NCI-H1105 (cell line): Measurements from ENCODE around the gene ATP2B2.
A peak's percentile ranks its signal among the peaks of the same experiment; 100 is the strongest.

ENCODE experiments used
- DNase-seq: peaks from one replicate; lab custom pipeline; 2025; lab: John Stamatoyannopoulos, UW

ATP2B2 gene

DNA sequence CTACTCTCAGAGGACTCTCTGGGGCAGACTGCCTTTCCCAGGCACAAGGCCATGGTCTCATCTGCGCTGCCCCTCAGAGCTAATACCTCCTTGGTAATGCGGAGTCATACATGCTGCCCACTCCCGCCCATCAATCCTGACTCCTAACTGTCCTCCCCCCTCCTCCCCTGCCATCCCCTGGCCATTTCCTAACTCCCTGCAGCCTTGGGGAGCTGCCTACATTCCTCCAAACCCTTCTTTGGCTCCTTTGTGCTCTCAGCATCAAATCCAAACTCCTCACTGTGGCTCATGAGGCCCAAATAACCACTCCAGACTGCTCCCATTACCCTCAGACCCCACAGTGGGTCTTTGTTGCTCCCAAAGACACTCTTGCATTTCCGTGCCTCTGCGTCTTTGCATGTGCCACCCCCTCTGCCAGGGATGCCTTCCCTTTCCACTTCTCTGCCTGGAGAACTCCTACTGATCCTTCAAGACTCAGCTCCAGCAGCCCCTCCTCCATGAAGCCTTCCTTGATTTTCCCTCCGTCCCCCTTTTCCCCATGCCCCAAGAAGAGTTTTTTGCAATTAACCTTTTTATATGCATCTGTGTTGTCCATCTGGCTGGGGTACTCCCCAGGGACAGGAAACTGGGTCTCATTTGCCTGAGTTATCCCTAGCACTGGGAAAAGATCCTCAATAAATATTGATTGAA, 5.5 kb upstream of the ATP2B2 start:
- no peak for DNase-seq

DNA sequence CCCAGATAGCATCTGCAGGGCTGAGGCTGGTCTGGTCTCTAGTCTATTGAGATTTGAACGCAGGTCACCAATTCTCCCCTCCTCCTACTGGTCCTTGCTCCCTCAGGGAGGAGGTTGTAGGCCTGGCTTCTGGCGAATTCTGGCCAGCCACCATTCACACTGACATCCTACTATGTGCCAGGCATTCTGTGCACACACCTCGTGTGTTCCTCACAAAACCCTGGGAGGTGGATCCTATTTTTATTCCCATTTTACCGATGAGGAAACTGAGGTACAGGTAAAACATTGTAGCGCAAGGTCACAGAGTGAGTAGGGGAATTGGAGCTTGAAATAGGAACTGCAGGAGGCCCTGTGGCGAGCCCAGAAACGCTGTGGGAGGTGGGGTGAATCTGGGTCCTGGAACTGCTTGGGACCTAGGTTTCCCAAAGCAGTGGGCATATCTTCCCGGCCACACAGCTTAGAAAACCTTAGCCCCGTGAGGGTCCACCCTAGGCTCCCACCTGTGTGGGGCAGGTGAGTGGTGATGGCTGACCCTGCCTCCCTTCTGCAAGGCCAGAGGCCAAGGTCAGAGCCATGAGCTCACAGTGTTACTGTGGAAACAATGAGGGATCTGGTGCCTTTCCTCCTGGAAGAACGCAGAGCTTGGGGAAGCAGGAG, 4.8 kb upstream of the ATP2B2 start:
- no peak for DNase-seq

DNA sequence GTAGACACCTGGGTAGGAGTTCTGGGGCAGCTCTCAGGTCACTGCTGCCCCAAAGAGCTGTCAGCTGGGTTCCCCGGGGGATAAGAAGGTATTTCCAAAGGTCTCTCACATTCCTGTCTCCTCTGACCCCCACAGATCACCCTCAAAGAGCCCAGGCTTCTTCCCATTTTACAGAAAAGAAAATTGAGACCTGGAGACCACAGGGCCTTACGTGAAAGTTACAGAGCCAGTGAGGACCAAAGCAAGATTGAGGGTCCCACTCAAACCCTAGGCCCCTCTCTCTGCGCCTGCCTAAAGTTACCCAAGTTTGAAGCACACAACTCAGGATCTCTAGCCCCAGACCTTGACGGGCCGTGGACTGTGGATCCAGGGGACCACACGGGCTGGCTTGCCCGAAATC, 3.9 kb upstream of the ATP2B2 start:
- no peak for DNase-seq

DNA sequence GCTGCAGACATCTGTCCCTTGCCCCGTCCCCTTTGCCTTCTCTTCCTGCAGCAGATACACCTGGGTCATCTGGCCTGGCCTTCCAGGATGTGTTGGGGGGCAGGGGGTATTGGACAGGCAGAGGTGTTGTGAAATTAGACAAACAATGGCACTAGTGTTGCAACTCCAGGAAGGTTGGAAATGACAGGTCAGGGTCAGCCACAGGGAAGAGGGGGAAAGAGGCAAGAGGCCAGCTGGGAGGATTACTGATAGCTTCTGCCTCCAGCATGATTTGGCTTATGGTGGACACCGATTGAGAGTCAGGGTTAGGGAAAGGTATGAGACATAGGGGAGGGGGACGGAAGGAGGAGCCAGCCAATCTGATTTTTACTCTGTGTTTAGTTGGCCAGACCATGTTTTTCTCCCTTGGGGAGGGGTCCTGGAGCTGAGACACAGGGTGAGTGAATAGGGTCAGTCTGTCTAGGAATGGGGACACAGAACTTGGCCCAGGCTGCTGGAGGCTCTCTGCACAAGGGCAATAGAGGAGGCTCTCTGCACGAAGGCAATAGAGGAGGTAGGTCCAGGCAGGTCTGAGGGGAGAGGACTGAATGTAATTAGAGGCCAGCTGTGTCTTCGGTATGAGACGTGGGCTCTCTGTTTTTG, 3.4 kb upstream of the ATP2B2 start:
- no peak for DNase-seq

DNA sequence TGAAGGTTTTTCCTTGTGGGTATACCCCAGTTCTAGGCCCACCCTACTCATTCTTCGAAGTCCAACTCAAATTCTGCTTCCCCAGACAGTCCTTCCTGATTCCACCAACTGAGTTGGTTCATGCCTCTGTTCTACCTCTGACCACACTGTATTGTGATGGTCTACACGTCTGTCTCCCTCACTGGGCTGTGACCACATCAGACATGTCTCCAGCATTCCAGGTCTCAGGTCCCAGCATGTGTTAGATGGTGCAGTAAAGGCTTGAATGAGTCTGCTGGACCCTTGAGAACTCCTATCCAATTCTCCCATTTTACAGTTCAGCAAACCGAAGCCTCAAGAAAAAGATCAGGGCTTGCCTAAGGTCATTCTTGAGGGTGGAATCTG, 2.8 kb upstream of the ATP2B2 start:
- DNase-seq = no peak

DNA sequence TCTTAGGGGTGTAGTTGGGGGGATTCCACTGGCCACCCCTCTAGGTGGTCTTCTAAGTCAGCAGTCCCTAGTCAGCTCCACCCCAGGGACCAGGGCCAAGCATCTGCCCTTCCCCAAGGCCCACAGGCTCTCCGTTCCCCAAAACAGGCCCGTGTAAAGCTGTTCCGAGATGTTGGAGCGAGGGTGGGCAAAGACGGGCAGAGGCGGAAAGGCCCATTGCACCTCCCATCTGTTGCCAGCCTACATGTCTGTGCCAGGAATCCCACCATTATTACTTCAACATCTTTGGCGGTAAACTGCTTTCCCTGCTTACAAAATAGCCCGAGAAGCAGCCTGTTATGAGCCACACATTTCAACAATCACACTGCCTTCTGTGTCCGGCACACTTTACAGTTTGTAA, 1.9 kb upstream of the ATP2B2 start:
- DNase-seq = no peak

DNA sequence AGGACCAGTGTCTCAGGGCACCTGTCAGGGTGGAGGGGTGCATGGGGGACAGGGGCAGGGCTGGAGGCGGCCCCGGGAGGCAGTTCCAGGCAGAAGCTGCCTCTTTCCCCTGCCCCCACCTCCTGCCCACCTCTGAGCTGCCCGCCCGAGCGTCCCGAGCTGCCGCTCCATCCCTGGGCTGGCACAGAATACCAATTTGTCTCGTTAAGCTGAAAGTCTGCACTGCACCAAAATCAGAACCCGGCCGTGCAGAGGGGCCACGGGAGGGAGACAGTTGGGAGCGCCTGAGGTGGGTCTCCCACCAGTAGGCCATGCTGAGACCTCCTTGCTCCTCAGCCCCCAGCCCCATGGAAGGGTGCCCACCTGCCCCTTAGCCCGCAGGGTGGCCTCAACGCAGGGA, 1.3 kb upstream of the ATP2B2 start:
- DNase-seq = no peak

DNA sequence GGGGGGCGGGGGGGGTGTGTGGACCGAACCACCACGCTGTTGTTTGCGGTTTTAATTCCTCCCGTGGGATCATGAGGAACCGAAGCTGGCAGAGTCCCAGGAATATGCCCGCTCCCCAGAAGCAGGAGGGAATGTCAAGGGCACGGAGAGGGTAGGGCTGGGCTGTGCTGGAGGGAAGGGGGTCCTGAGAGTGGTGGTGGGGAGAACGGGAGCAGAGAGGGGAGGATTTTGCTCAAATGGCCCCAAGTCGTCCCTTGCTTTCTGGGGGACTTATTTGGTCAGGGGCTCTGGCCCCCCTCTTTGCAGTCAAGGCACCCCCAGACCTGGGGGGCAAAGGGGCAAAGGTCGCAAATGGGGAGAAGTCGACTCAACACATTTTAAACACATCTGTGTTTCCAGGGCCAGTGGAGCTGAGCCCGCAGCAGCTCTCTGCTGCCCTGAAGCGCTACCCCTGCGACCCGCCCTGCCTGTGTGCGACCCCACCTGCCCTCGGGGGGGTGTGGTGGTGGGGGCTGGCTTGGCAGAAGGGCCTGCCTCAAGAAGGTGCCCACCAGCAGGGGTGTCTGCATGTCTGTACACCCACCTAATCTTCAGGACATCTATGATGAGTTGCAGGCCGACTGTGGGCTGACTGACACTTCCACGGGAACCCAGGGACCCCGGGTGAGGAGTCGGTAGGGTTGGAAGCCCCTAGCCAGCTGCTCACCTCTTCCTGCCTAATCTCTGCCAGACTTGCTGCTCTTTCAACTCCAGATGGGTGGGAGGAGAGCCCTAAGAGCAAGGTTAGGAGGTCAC, 602 bp upstream of the ATP2B2 start:
- peak; percentile 33 for DNase-seq

DNA sequence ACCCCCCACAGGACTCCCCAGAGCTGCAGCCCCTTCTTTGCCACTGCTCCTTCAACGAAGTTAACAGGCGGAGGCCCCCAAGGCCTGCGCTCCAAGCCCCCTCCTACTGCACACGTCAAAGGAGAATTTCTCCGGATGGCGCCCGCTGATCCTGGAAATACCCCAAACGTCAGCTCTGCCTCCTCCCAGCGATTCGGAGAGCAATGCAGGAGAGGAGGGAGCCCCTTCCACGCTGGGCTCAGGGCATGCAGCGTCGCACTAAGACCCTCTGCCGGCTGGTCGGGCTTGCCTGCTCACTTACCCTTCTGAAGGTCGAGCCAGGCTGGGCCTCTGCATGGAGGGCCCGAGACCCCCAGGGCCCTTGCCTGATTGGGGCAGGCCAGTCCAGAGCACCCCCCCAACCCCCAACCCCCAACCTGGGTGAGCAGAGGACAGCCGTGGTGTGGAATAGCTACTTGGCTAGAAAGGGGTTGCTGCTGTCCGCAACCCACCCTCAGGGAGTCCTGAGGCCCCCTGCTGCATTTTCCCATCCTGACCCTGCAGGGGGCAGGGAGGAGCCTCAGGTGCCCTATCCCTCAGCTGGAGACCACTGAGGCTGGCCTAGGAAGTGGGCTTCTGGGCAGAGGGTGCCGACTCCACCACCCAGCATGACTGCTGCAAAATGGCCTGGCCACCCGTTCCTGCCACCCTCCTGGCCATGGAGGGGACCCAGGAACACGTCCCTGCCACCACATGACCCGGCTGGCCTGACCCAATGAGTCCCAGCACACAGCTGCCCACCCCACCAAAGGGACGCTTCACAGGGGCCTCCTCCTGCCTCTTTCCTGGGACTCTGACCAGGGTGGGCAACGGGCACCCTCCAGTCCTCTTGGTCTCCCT, 976 bp downstream of the ATP2B2 start:
- no peak for DNase-seq

DNA sequence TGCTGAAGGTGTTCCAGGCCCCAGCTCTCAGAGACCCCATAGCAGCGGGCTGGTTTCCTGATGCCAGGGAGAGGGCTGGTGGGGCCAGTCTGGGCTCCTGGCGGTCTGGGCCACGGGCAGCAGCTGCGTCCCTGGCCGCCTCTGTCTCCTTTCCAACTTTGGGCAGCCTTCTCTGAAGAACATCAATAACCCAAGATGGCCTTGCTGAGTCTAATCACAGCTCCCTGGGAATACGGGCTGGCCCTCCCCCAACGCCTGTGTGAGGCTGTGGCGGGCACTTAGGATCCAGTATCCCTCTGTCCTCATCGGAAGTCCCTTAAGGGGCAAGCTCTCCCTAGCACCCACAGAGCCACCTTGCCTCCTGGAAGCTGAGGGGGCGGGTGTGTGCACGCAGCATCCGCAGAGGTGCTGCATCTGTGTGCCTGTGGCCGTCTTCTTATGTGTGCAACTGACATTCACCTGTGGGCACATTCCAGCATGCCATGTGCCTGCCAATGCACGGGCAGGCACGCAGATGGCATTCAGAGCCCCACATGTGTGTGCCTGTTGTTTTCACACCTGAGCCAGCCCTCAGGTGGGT, 2.1 kb downstream of the ATP2B2 start:
- DNase-seq = no peak

DNA sequence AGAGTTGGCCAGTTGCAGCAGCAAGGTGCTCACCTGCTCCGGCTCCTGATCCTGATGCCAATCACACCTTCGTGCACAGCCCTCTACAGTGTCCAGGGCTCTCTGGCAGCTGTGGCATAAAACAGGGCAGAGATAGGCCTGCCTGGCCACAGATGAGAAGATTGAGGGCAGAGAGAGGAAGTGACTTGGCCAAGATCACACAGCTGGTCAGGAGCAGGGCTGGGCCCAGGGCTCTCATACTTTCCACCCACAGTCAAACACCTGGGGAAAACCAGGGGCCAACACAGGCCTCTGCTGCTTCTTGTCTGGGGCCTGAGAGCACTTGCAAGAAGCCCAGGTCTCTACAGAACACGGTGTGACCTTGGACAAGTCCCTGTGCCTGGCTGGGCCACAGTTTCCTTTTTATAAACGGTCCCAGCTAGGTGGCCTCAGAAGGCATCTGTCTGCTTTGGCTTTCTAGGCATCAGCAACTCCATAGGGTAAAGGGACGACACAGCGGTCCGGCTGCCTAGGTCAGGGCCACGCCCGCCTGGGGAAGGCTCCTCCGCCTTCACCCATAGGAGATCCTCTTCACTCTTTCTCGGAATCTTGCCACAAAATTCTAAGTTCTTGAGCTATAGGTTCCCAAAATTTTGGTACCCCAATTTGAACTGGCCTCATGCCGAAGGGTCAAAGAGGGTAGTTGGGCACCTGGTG, 3.1 kb downstream of the ATP2B2 start:
- DNase-seq = no peak

DNA sequence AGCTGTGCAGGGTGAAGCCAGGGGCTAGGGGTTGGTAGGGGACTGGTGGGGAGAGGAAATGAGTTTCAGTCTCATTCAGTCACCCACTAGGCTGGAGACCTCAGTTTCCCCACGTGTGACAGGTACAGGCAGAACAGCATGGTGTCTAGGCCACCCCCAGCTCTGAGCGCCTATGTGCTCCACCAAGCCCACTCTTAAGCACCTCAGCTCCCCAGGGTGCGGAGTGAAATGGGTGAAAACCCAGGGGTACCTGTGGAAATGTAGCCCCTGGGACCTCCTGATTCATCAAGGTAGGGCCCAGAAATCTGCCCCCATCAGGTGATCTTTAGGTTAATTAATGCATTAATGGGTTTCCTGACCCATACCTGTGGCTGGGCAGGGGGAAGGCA, 3.7 kb downstream of the ATP2B2 start:
- no peak for DNase-seq

DNA sequence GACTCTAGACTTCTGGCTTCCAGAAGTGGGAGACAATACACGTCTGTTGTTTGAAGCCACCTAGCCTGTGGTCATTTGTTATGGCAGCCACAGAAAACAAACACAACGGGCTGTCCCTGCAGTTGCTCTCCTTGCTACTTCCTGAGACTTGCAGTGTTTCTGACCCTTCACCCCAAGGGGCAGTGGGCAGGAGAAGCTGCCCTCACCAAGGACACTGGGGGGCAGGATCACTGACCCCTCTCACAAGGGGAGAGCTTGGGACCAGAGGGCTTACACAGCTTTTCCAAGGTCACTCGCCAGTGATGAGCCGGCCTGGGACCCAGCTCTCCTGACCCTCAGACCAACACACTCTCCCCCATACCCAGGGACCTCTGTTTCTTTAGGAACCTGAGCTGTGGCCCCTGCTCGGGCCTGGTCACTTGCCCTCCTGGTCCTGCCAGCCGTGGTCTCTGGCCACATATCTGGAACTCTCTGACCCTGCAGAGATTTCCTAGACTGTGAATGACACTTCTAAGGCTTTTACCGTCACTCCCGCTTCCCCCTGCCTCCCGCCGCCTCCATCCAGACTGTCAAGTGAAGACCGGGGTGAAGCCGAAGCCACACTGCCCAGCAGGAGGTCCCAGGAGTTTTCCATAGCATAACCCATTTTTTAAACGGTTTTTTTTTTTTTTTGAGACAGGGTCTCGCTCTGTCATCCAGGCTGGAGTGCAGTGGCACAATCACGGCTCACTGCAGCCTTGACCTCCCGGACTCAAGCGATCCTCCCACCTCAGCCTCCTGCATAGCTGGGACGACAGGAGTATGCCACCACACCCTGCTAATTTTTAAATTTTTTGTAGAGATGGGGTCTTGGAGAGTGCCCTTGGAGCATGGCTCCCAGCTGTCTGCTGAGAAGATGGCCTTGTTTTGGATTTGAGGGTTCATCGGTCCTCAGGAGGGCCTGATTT, 4.4 kb downstream of the ATP2B2 start:
- no peak for DNase-seq

DNA sequence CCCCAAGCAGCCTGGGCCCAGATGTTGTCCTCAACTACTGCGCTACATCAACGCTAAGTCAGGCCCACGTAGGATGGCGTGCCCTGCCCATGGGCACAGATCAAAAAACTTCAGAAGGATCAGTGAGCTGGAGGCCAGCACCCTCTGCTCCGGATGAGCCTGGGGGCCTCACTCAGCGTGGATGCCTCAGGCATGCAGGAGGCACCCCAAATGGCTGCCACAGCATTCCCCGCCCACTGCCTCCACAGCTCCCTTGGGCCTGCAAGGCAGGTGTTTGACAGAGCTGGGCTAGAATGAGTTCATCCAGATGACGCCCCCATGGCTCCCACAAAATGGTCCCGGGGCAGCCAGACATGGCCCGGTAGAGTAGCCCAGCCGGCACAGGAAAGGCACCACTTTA, 7.1 kb downstream of the ATP2B2 start:
- DNase-seq = no peak

DNA sequence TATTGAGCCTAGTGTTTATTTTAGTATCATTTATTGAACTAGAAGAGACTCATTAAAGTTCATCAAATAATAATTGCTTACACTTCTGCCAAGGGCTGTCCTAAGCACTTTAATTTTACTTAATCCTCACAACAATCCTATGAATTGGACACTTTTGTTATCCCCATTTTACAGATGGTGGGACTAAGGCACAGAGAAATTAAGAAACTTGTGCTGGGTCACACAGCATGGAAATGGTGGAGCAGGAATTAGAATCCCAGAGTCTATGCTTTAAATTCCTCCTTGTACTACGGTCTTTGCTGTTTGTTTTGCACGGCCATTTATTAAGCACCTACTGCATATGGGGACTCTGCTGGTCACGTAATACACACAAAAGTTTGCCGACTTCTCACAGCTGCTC, 7.9 kb downstream of the ATP2B2 start:
- no peak for DNase-seq

DNA sequence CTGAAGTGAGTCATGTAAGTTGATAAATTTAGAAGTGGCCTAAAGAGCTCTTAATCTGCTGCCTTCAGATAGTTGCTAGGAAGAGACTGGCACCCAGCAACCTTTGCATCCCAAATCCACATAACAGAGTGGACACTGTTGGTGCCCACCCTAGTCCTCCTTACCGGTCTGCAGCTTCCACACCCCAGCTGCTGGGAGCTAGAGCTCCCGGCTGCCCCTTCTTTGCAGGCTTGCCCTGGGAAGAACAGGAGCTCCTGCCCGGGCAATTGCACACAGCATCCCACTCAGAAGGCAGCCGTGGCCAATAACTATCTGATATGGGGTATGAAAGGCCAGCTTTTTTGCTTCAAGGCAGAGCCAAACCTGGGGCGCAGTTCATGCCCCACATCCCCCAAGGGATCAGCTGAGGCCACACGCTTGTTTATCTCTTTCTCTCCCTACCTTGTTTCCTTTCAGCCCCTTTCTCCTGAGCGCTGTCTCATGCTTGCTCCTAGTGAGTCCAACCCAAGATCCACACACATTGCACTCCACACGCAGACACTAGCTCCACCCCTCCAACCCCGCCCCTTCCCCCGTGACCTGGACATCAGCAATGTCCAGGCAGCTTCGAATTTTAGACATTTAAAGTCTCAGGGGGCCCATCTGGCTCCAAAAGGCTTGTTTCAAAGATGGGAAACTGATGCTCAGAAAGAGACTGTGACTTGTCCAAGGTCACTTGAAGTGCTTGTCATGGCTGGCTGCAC, 9.1 kb downstream of the ATP2B2 start:
- no peak for DNase-seq

DNA sequence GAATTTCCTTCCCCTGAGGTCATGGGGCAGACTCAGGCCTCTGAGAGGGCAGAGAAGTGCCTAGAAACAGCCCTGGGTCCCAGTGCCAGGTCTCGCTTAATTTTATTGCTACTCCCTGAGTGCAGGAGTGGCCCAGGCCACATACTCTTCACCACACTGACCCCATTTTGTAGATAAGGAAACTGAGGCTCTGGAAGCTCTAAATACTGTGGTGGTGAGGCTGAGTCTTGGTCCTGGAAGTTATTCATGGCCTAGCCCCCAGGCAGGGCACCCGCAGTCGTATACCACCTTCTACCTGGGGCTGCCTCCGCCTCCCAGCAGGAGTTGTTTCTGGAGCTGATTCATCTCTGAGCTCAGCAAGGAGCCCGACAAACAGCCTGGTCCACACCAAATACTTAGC, 9.8 kb downstream of the ATP2B2 start:
- DNase-seq = no peak

DNA sequence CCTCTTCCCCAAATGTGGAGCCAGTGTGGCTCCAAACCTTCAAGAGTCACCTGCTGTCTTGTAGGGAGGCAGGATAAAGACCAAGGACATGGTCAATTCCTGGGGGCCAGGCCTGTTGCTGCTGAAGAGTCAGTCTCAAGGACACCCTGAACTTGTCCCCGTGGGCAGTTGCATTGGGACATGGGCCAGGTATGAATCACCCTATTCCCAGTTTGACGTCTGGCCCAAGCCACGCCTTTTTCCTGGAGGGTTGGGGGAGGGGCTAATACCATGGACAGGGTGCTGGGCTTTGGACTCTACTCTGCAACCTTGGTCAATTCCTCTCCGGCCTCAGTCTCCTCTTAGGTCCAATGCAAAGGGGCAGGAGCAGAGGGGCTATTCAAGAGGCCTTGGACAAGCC, 10.4 kb downstream of the ATP2B2 start:
- DNase-seq = no peak

DNA sequence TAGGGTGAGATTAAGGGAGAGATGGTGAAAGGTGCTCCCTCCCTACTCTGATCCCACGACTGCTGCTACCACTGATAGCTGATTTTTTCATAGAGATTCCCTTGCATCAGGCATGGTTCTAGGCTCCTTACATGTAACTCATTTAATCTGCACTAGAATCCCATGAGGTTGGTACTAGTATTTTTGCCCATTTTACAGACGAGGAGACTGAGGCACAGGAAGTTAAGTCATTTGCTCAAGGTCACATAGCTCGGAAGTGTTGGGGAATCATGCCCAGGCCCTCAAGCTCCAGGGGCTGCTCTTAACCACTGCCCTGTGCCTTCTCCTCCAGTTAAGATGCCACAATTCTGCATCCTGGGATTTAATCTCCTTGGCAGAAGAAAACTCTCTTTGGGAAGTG, 11.2 kb downstream of the ATP2B2 start:
- DNase-seq = no peak
